ENCODE data around the gene PTPRB. TPM values are rescaled to one million over a fixed set of nuclear protein-coding genes. Genes with fewer than 3 reads are reported as not detected.

PTPRB gene
- total and polyA plus RNA-seq, 2 of the 4 experiments (the other 2 are of a cell fraction), result 4.1 to 6.5 TPM

- ChIA-PET CTCF (no interaction called here), POLR2A (ENCODE audit: unreplicated experiment) (no interaction called here)
- no peaks in the 10 kb centered on the region for H3K27me3 ChIP-seq (ENCODE audit: control insufficient read depth, insufficient read depth, low read length)
- H2BK15ac ChIP-seq (ENCODE audit: low read depth, low read length), result no peak overlapping the region
- H2BK120ac ChIP-seq (ENCODE audit: low read depth, low read length), result no peak overlapping the region
- no peak overlapping the region for H2AK5ac ChIP-seq (ENCODE audit: low read depth, low read length)
- H4K20me1 ChIP-seq (ENCODE audit: insufficient read depth, low read length), result no peaks in the 10 kb centered on the region
- H2AFZ ChIP-seq (replicated peaks; ENCODE audit: low read length, poor library complexity), result no peak overlapping the region
- intact Hi-C loops (cut with micrococcal nuclease) (no loop called here), dilution Hi-C loops (cut with HindIII; ENCODE audit: low sequenced_read_pairs, unreplicated experiment) (no loop called here), in situ Hi-C loops (cut with MboI; ENCODE audit: low sequenced_read_pairs) (no loop called here)
- H3K9me3 ChIP-seq (ENCODE audit: control insufficient read depth, insufficient read depth, low read length), result no peaks in the 10 kb centered on the region
- no peak overlapping the region for H3K23ac ChIP-seq (ENCODE audit: low read depth, low read length)
- no peak overlapping the region for H3K56ac ChIP-seq (ENCODE audit: extremely low read depth, insufficient read depth, low read length)
- no peak overlapping the region for H4K91ac ChIP-seq (ENCODE audit: insufficient read depth, low read depth, low read length)
- no peak overlapping the region for H4K5ac ChIP-seq (ENCODE audit: low read depth, low read length)
- H3K4me2 ChIP-seq (ENCODE audit: low read depth, low read length), result no peak overlapping the region
- TF ChIP-seq NFE2L2 (IDR thresholded peaks at IDR 0.05; ENCODE audit: low read depth, low read length), result no peak
- TF ChIP-seq RAD21 (IDR thresholded peaks at IDR 0.05; ENCODE audit: low read length), result no peak
- no peak overlapping the region for H3K18ac ChIP-seq (ENCODE audit: low read depth, low read length)
- no peaks in the 10 kb centered on the region for H3K79me1 ChIP-seq (ENCODE audit: low read depth in 1 of 2, low read length in 2 of 2)
- no peak overlapping the region for H3K14ac ChIP-seq (replicated peaks; ENCODE audit: low read depth, low read length)
- no peak overlapping the region for H2AK9ac ChIP-seq (replicated peaks; ENCODE audit: low read depth, low read length, poor library complexity)
- no peaks in the 10 kb centered on the region for H3K9me1 ChIP-seq (ENCODE audit: insufficient read depth, low read length)
- no TSS peak for BruUV-seq (replicated peaks)
- DNase-seq (no peak), ATAC-seq (ENCODE audit: low read depth) (no peak)
- no peak overlapping the region for H3K27ac ChIP-seq (ENCODE audit: insufficient read depth, low read length)
- no peak overlapping the region for H4K8ac ChIP-seq (ENCODE audit: low read depth in 2 of 2, low read length in 2 of 2)
- H2BK20ac ChIP-seq (ENCODE audit: low read depth, low read length), result no peak overlapping the region
- WGBS, 2 experiments (ENCODE audit: extremely low coverage in 2 of 2, insufficient read length in 1 of 2), result no CpG with 5 or more reads among the region's 2 CpGs
- H3K4me1 ChIP-seq (ENCODE audit: control insufficient read depth, insufficient read depth, low read length), result no peaks in the 10 kb centered on the region
- no peak overlapping the region for H2BK5ac ChIP-seq (ENCODE audit: low read depth, low read length, poor library complexity, severe bottlenecking)
- no peak overlapping the region for H3K9ac ChIP-seq (ENCODE audit: low read depth, low read length)
- no peaks in the 10 kb centered on the region for H3K36me3 ChIP-seq (ENCODE audit: control insufficient read depth, insufficient read depth, low read length)
- no peak overlapping the region for H3K4ac ChIP-seq (ENCODE audit: low read depth, low read length)
- no peak overlapping the region for H3K4me3 ChIP-seq (ENCODE audit: insufficient read depth, low read depth, low read length)
These were observed 150.6 kb downstream of the PTPRB start for GRCh38 chr12:70486588-70486987.
